ENCODE results near the gene CFAP157.

The CFAP157 gene

GRCh38 chr9:127686461-127687393 lies 20.1 kb upstream of the CFAP157 start:
- Histone ChIP-seq H2BK5ac (ENCODE audit: low read length) (no peak overlapping the region), H3K4ac (ENCODE audit: low read length) (no peak overlapping the region), H3K36me3 (replicated peaks in 1 of 2; ENCODE audit: control insufficient read depth in 2 of 2, insufficient read depth in 2 of 2, low read length in 2 of 2) (peaks cover 32 to 70% of the 10 kb centered on the region in 2 donors), H3K27me3 (ENCODE audit: control insufficient read depth in 3 of 3, insufficient read depth in 3 of 3, low read depth in 1 of 3, low read length in 3 of 3) (no peaks in the 10 kb centered on the region), H2AK5ac (ENCODE audit: low read depth, low read length) (no peak overlapping the region), H3K18ac (ENCODE audit: low read length) (no peak overlapping the region), H3K4me1 (ENCODE audit: control insufficient read depth in 2 of 2, insufficient read depth in 1 of 2, low read depth in 1 of 2, low read length in 2 of 2) (no peaks in the 10 kb centered on the region), H3K79me1 (ENCODE audit: low read depth, low read length) (peaks cover 2% of the 10 kb centered on the region), H3K14ac (ENCODE audit: low read length) (no peak overlapping the region), H3K9ac (ENCODE audit: low read depth, low read length, poor library complexity) (no peak overlapping the region), H2BK120ac (ENCODE audit: low read depth, low read length) (no peak overlapping the region), H4K91ac (ENCODE audit: low read depth, low read length, poor library complexity) (no peak overlapping the region), H3K4me3 (ENCODE audit: low read length in 2 of 2) (no peak overlapping the region), H2BK12ac (ENCODE audit: low read length) (no peak overlapping the region), H3K27ac (replicated peaks; ENCODE audit: low read length) (no peak overlapping the region), H4K8ac (ENCODE audit: low read depth, low read length) (no peak overlapping the region), H2BK15ac (ENCODE audit: low read length) (no peak overlapping the region), H3K23ac (ENCODE audit: low read depth, low read length, poor library complexity) (no peak overlapping the region), H3K4me2 (ENCODE audit: insufficient read depth, low read length, poor library complexity, severe bottlenecking) (no peak overlapping the region), H2AFZ (ENCODE audit: low read length) (no peak overlapping the region), H3K9me3 (replicated peaks in 1 of 2; ENCODE audit: control insufficient read depth in 2 of 2, insufficient read depth in 1 of 2, low read depth in 1 of 2, low read length in 2 of 2) (peaks cover 4 to 6% of the 10 kb centered on the region in 2 donors)
- no peak for DNase-seq (ENCODE audit: low spot score)
- no CpG with 5 or more reads among the region's 6 CpGs for WGBS, 2 donors (ENCODE audit: extremely low coverage in 2 of 2, insufficient read length in 2 of 2, insufficient replicate concordance in 1 of 2)

DNA sequence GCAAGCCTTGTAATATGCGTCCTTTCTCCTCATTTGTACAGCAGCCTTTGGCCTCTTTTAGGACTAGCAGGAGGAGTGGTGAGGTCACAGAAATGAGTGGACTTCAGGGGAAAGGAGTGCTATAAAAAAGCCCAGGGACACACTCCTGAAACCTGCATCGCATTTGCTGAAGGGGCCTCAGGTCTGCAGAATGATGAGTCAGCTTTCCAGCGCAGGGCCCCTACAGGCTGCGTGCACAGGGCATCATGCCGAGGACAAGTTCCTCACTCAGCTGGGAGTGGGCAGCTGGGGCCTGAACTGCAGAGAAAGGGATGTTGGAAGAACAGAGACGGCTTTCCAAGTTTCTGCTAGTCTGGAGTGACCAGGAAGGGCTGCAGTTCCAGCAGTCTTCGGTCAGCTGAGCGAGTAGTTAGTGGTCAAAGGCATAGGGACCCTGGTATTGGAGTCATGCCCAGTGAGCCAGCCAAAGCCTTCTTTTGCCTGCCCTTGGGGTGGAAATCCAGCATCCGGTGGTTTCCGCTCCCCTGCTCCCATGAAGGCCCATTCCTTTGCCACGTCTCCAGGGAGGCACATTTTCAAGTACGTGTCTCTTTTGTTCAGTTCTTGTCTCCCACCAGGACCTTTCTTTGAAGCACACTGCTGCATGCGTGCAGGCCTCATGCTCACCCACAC lies 17.3 kb upstream of the CFAP157 start:
- Histone ChIP-seq H3K23ac (ENCODE audit: low read depth, low read length, poor library complexity) (no peak overlapping the region), H3K27me3 (ENCODE audit: control insufficient read depth in 3 of 3, insufficient read depth in 3 of 3, low read depth in 1 of 3, low read length in 3 of 3) (no peaks in the 10 kb centered on the region), H3K4me2 (ENCODE audit: insufficient read depth, low read length, poor library complexity, severe bottlenecking) (no peak overlapping the region), H3K9me3 (replicated peaks in 1 of 2; ENCODE audit: control insufficient read depth in 2 of 2, insufficient read depth in 1 of 2, low read depth in 1 of 2, low read length in 2 of 2) (peaks cover 4 to 6% of the 10 kb centered on the region in 2 donors), H3K4ac (ENCODE audit: low read length) (no peak overlapping the region), H2AK5ac (ENCODE audit: low read depth, low read length) (no peak overlapping the region), H2BK5ac (ENCODE audit: low read length) (no peak overlapping the region), H3K4me1 (ENCODE audit: control insufficient read depth in 2 of 2, insufficient read depth in 1 of 2, low read depth in 1 of 2, low read length in 2 of 2) (no peaks in the 10 kb centered on the region), H3K27ac (replicated peaks; ENCODE audit: low read length) (no peak overlapping the region), H3K18ac (ENCODE audit: low read length) (no peak overlapping the region), H2AFZ (ENCODE audit: low read length) (no peak overlapping the region), H2BK120ac (ENCODE audit: low read depth, low read length) (no peak overlapping the region), H2BK12ac (ENCODE audit: low read length) (no peak overlapping the region), H3K79me1 (ENCODE audit: low read depth, low read length) (no peaks in the 10 kb centered on the region), H4K91ac (ENCODE audit: low read depth, low read length, poor library complexity) (no peak overlapping the region), H4K8ac (ENCODE audit: low read depth, low read length) (no peak overlapping the region), H3K36me3 (replicated peaks in 1 of 2; ENCODE audit: control insufficient read depth in 2 of 2, insufficient read depth in 2 of 2, low read length in 2 of 2) (peaks cover 15 to 46% of the 10 kb centered on the region in 2 donors), H2BK15ac (ENCODE audit: low read length) (no peak overlapping the region), H3K9ac (ENCODE audit: low read depth, low read length, poor library complexity) (no peak overlapping the region), H3K4me3 (ENCODE audit: low read length in 2 of 2) (no peak overlapping the region), H3K14ac (ENCODE audit: low read length) (no peak overlapping the region)
- no CpG with 5 or more reads among the region's 13 CpGs for WGBS, 2 donors (ENCODE audit: extremely low coverage in 2 of 2, insufficient read length in 2 of 2, insufficient replicate concordance in 1 of 2)
- no peak for DNase-seq (ENCODE audit: low spot score)

DNA sequence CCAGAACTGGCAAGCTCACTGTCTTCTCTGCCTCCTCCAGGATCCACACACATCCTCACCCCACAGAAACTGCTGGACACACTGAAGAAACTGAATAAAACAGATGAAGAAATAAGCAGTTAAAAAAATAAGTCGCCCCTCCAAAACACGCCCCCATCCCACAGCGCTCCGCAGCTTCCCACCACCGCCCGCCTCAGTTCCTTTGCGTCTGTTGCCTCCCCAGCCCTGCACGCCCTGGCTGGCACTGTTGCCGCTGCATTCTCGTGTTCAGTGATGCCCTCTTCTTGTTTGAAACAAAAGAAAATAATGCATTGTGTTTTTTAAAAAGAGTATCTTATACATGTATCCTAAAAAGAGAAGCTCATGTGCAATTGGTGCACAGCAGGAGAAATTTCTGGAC lies 16.1 kb upstream of the CFAP157 start:
- H3K36me3 ChIP-seq (replicated peaks in 1 of 2; ENCODE audit: control insufficient read depth in 2 of 2, insufficient read depth in 2 of 2, low read length in 2 of 2): peaks cover 15 to 46% of the 10 kb centered on the region in 2 donors
- H3K79me1 ChIP-seq (ENCODE audit: low read depth, low read length): no peaks in the 10 kb centered on the region
- H3K27ac ChIP-seq (replicated peaks; ENCODE audit: low read length): no peak overlapping the region
- no peaks in the 10 kb centered on the region for H3K27me3 ChIP-seq (ENCODE audit: control insufficient read depth in 3 of 3, insufficient read depth in 3 of 3, low read depth in 1 of 3, low read length in 3 of 3)
- H3K4ac ChIP-seq (ENCODE audit: low read length): no peak overlapping the region
- no CpG with 5 or more reads among the region's 10 CpGs for WGBS, 2 donors (ENCODE audit: extremely low coverage in 2 of 2, insufficient read length in 2 of 2, insufficient replicate concordance in 1 of 2)
- H3K23ac ChIP-seq (ENCODE audit: low read depth, low read length, poor library complexity): no peak overlapping the region
- no peaks in the 10 kb centered on the region for H3K4me1 ChIP-seq (ENCODE audit: control insufficient read depth in 2 of 2, insufficient read depth in 1 of 2, low read depth in 1 of 2, low read length in 2 of 2)
- no peak overlapping the region for H3K4me2 ChIP-seq (ENCODE audit: insufficient read depth, low read length, poor library complexity, severe bottlenecking)
- H2AFZ ChIP-seq (ENCODE audit: low read length): no peak overlapping the region
- H3K18ac ChIP-seq (ENCODE audit: low read length): no peak overlapping the region
- no peak overlapping the region for H2BK15ac ChIP-seq (ENCODE audit: low read length)
- no peak overlapping the region for H2BK5ac ChIP-seq (ENCODE audit: low read length)
- no peak for DNase-seq (ENCODE audit: low spot score)
- no peak overlapping the region for H3K14ac ChIP-seq (ENCODE audit: low read length)
- H3K9me3 ChIP-seq (replicated peaks in 1 of 2; ENCODE audit: control insufficient read depth in 2 of 2, insufficient read depth in 1 of 2, low read depth in 1 of 2, low read length in 2 of 2): peaks cover 4 to 6% of the 10 kb centered on the region in 2 donors
- H3K4me3 ChIP-seq (ENCODE audit: low read length in 2 of 2): no peak overlapping the region
- H2BK12ac ChIP-seq (ENCODE audit: low read length): no peak overlapping the region
- no peak overlapping the region for H4K8ac ChIP-seq (ENCODE audit: low read depth, low read length)
- no peak overlapping the region for H2BK120ac ChIP-seq (ENCODE audit: low read depth, low read length)
- no peak overlapping the region for H4K91ac ChIP-seq (ENCODE audit: low read depth, low read length, poor library complexity)
- no peak overlapping the region for H3K9ac ChIP-seq (ENCODE audit: low read depth, low read length, poor library complexity)
- H2AK5ac ChIP-seq (ENCODE audit: low read depth, low read length): no peak overlapping the region

DNA sequence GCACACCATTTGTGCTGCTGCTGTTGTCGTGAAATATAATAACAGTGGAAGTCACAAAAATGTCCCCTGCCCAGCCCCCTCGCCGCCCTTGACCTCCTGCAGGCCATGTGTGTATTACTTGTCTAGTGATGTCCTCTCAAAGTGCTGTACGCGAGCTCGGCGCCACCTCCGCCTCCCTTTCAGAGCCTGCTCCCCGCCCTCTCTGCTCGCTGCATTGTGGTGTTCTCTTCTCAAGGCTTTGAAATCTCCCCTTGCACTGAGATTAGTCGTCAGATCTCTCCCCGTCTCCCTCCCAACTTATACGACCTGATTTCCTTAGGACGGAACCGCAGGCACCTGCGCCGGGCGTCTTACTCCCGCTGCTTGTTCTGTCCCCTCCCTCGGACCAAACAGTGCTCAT lies 14.7 kb upstream of the CFAP157 start:
- Histone ChIP-seq H3K27me3 (ENCODE audit: control insufficient read depth in 3 of 3, insufficient read depth in 3 of 3, low read depth in 1 of 3, low read length in 3 of 3) (no peaks in the 10 kb centered on the region), H3K4me1 (ENCODE audit: control insufficient read depth in 2 of 2, insufficient read depth in 1 of 2, low read depth in 1 of 2, low read length in 2 of 2) (no peaks in the 10 kb centered on the region), H4K8ac (ENCODE audit: low read depth, low read length) (no peak overlapping the region), H4K91ac (ENCODE audit: low read depth, low read length, poor library complexity) (no peak overlapping the region), H3K9me3 (replicated peaks in 1 of 2; ENCODE audit: control insufficient read depth in 2 of 2, insufficient read depth in 1 of 2, low read depth in 1 of 2, low read length in 2 of 2) (peaks cover 4 to 6% of the 10 kb centered on the region in 2 donors), H3K18ac (ENCODE audit: low read length) (no peak overlapping the region), H3K27ac (replicated peaks; ENCODE audit: low read length) (no peak overlapping the region), H2BK12ac (ENCODE audit: low read length) (no peak overlapping the region), H2BK120ac (ENCODE audit: low read depth, low read length) (no peak overlapping the region), H2AFZ (ENCODE audit: low read length) (no peak overlapping the region), H3K79me1 (ENCODE audit: low read depth, low read length) (no peaks in the 10 kb centered on the region), H2BK5ac (ENCODE audit: low read length) (no peak overlapping the region), H3K36me3 (replicated peaks in 1 of 2; ENCODE audit: control insufficient read depth in 2 of 2, insufficient read depth in 2 of 2, low read length in 2 of 2) (peaks cover 15 to 36% of the 10 kb centered on the region in 2 donors), H3K23ac (ENCODE audit: low read depth, low read length, poor library complexity) (no peak overlapping the region), H3K9ac (ENCODE audit: low read depth, low read length, poor library complexity) (no peak overlapping the region), H3K14ac (ENCODE audit: low read length) (no peak overlapping the region), H3K4ac (ENCODE audit: low read length) (no peak overlapping the region), H3K4me3 (ENCODE audit: low read length in 2 of 2) (no peak overlapping the region), H3K4me2 (ENCODE audit: insufficient read depth, low read length, poor library complexity, severe bottlenecking) (no peak overlapping the region), H2BK15ac (ENCODE audit: low read length) (no peak overlapping the region), H2AK5ac (ENCODE audit: low read depth, low read length) (no peak overlapping the region)
- no peak for DNase-seq (ENCODE audit: low spot score)
- WGBS, 2 donors (ENCODE audit: extremely low coverage in 2 of 2, insufficient read length in 2 of 2, insufficient replicate concordance in 1 of 2): no CpG with 5 or more reads among the region's 20 CpGs
